GM20000 (cell line): ENCODE results near the gene GALNT15.

Experiments
- DNase-seq: peaks from one replicate; pipeline ENCODE4 v3.0.0; 2012; ENCODE audit warnings: low spot score
- TF ChIP-seq, protein P1 (sequence below): IDR thresholded peaks from 2 replicates; pipeline ENCODE4 v1.5.1; 2012; ENCODE audit warnings: mild to moderate bottlenecking, control low read depth; ENCODE audit errors: extremely low read depth, missing control alignments

GALNT15 gene

DNA sequence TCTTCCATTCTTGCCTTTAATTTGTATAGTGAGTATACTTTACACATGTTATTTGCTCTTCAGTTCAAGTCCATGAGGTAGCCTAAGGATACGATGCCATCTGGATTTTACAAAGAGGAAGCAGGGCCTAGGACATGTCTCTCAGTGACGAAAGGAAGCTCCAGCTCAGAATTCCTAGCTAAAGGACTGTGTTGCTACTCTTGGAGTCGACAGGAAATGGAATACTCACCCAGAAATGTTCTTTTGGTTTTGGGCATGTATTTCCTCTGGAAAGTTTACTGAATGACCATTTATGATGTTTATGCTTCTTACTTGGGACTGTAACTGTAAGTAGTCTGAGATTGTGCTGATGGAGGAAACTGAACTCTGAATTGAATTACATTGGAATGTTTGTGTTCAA is 103.0 kb downstream of the GALNT15 start:
- TF ChIP-seq, protein P1, sequence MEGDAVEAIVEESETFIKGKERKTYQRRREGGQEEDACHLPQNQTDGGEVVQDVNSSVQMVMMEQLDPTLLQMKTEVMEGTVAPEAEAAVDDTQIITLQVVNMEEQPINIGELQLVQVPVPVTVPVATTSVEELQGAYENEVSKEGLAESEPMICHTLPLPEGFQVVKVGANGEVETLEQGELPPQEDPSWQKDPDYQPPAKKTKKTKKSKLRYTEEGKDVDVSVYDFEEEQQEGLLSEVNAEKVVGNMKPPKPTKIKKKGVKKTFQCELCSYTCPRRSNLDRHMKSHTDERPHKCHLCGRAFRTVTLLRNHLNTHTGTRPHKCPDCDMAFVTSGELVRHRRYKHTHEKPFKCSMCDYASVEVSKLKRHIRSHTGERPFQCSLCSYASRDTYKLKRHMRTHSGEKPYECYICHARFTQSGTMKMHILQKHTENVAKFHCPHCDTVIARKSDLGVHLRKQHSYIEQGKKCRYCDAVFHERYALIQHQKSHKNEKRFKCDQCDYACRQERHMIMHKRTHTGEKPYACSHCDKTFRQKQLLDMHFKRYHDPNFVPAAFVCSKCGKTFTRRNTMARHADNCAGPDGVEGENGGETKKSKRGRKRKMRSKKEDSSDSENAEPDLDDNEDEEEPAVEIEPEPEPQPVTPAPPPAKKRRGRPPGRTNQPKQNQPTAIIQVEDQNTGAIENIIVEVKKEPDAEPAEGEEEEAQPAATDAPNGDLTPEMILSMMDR, result no peak
- DNase-seq, result no peak

DNA sequence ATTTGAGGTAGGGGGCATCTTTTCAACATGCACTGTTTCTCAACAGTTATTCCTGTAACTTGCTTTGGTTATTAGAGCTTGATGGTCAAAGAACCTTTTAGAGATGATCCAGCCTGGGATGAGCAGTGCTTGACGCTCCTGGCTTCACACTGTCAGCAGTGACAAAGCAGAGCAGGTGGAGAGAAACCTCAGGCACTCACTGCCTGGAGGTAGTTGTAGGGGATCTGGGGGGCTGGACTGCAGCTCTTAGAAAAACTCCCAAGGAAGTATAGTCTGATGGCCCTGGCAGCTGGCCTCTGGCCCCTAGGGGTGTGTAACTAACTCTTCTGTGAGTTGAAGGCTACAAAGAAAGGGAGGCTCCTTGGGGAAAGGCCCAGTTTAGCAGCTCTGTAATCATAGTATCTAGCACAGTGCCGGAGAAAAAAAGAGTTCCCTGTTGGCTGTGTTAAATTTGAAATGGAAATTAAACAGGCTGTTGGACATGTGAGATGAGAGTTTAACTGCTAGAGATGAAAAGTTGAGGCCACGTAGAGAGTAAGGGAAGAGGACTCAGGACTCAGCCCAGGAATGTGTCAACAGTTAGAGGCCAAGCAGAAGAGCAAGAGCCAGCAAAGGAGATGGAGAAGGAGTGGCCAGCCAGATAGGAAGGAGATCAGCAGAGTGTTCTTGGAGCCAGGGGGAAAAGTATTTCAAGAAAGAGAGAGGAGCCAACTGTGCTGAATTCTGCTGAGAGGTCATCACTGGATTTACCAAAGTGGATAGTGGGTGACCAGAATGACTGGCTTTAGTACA is 104.7 kb downstream of the GALNT15 start:
- DNase-seq, result no peak
- TF ChIP-seq, protein P1, result no peak

DNA sequence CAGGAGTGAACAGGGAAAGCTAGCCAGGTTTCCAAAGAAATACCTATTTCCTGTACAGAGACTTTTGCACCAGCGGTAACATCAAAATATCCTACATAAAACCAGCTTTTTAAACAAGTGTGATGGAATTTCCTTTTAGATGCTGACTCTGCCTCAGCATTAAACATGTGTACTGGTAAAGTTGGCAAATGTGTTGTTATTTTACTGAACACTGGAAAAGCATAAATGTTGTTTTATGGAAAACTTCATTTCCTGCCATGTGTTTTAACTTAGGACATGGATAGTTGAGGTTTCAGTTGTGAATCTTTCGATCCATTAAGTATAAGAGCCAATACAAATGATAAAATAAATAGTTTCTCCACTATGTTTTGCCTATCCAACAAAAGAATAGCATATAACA is 106.2 kb downstream of the GALNT15 start:
- TF ChIP-seq, protein P1, result no peak
- DNase-seq, result no peak
